CD4-positive, alpha-beta T cell treated with Interleukin-15 for 4 hours (primary cell): ENCODE measurements around the gene ZNF112.
"Not testable (repeated sequence)": the region's sequence is repeated elsewhere in the genome, so short reads cannot be mapped to it uniquely, and the experiment has no call there.

Experiments
- DNase-seq: peaks from one replicate; pipeline ENCODE4 v3.0.0-alpha.2; 2020; ENCODE audit warnings: low spot score

ZNF112 gene

DNA sequence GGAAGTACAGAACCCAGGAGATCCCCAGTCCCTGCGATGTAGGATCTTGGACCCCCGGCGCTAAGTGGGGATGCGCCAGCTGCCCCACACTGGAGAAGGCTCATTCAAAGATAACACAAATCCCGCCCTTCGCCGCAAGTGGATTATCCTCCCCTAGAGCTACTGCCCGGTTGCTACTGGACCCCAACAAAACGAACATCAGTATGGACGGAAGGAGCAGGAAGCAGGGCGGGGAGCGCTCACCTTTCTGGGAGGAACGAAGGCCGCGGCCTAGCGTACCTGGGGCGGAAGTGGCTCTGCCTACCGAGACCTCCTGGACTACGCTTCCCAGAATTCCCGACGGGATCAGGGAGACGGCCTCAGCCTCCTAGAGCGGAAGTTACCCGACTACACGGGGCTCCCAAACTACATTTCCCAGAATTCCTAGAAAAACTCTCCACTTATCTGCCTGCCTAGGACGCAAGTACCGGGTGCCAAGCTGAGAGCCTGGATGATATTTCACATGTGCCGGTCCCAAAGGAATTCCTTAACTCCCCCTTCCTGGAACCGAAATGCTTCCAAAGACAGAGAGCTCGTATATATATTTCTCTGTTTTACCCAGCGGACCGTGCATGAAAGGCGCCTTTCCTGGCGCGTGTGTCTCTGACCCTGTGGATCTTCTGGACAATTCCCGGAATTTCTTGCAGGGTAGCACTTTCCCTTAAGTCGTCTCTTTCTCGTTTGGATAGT is at the start of gene ZNF112:
ZNF112 (minus strand) TSS at position 298 of the 729 bp plus-strand sequence. CDS start 16,141 bp downstream, outside the sequence.
- peak; percentile 0 for DNase-seq

DNA sequence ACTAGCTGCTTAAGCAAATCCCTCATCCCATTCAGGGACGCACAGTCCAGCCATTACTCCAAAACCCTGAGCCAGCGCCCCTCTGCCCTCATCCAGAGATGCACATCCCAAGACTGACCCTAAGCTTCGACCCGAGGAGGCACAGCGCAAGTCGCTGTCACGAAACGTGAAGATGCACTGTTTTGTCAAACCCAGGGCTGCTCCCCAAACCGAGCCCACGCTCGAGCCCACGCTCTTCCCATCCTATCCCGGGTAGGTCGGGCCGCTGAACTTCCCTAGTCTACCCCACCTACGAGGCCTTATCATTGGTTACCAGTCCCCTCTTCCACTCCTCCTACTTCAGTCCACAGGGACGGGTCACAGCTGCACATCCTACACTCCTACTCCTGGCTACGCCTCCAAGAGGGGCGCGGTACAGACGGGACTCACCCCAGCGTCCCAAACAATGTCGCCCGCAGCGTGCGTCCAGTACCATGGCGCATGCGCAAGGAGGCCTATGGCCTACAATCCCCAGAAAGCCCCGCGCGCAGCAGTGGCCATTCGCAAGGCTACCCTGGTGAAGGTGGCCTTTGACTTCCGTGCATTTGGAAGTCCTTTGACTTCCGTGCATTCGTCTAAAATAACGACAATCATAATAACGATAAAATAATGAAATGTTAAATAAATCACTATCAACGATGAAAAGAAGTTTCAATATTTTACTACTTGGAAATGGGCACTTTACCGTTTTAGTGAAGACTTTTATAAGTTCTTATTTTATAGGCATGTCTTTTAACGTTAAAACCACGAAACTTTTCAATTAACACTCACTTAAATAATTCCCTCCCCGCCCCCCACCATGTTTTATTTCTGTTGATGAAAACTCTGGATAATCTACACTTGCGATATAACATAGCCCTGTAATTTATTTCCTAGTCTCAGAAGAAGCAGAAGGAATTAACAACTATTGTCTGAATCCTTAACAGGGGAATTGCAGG is 44.9 kb upstream of the ZNF112 start, which contains the start of gene ZNF285:
ZNF285 (minus strand) TSS at position 470 of the 977 bp plus-strand sequence. CDS start 4,395 bp downstream, outside the sequence.
- peak; percentile 71 for DNase-seq

DNA sequence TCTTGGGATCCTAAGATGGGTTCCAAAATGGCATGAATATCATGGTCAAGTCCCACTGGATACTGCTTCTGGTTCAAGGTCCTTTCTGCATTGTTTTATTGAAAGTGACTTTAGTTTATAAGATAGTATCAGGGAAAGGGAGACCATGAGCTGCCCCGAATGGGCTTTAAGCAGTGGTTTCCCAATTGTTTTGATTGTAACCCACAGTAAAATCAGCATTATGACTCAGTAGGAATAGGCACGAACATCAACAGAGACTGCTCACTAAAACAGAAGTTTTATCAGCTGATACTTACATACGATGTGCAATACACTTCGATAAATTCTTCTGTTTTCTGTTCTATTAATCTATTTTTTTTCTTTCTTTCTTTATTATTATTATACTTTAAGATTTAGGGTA is 32.8 kb upstream of the ZNF112 start:
- not testable (repeated sequence) for DNase-seq

DNA sequence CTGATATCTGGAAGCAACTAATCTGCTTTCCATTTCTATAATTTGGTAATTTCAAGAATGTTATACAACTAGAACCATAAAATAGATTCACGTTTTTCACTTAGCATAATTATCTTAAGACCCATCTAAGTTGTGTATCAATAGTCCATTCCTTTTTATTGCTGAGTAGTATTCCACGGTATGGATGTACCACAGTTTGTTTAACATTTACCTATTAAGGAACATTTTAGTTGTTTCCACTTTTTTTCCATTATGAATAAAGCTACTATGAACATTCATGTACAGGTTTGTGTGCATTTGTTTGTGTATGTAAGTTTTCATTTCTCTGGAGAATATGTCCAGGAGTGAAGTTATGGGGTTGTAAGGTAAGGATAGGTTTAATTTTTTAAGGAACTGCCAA is 18.3 kb upstream of the ZNF112 start:
- DNase-seq: no peak

DNA sequence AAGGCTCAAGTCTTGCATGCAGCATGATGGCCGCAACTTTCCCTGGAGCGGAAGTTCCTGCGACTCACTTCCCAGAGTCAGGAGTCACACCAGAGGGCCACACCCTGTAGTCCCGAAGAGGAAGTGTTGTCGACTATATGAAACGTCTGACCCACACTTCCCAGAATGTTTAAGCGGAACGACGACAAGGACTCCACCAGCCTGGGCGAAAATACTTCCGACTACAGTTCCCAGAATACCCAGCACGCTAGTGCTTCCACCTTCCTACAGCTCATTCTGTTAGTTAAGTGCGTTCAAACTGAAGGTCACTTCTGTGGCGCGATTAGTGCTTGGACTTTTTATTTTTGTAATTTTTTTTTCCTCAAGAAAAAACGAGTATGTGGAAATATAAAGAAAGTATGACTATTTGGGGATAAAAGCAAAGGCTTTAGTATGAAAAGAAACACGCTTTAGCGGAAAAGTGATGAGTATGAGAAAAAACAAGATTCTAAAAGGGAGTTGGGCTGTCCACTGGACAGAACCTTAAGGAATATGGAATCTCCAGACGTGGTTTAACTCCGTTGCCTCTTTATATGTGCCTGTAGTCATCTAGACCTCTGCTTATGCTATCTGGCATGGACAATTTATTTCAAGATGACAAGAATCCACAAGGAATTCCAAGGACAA is 15.5 kb upstream of the ZNF112 start:
- no peak for DNase-seq

DNA sequence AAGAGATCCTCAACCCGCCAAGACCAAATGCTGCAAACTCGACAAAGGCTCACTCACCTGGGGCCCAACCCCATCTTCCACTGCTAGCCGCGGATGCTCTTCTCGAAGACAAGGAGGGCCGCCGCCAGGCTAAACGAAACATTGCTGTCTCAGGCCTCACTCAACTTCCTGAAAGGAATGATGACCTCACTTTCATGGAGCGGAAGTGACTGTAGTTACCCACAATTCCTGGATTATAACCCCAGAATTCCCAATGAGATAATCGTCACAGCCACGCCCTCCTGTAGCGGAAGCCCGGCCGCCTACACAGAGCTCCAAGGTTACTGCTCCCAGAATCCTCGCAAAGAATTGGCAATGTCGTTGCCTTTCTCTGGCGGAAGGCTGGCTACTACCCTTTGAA is 10.5 kb upstream of the ZNF112 start:
- no peak for DNase-seq

DNA sequence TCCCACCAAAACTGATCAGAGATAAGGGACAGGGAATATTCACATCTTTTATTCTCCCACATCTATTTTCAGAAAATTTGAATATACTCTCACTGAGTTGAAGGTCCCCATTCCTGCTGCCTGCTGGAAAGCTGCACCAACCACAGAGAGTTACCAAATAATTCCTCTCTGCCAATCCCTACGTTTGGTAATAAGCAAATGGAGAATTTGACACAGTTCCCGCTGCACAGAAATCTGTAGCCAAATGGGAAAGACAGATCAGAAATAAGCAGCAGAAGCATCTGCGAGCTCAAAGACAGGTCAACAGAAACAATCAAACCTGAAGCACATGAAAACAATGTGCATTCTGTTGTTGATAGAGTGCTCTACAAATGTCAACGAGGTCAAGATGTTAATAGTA is 9.9 kb downstream of the ZNF112 start:
- DNase-seq: no peak

DNA sequence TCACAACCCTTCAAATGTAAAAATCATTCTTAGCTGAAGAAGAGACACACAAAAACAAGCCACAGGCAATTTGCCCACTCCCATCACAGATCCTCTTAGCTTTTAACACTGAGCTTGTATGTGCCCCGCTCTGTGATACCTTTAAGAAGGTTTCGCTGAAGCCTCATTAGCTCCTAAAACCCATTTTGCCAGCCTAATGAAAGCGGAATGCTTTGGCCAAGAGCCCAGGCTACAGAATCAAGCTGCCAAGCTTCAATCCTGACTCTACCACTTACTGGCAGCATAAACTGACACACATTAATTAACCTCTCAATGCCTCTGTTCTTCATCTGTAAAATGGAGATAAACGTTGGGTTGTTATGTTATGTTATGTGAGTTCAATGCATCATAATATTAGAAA is 10.5 kb downstream of the ZNF112 start:
- no peak for DNase-seq

DNA sequence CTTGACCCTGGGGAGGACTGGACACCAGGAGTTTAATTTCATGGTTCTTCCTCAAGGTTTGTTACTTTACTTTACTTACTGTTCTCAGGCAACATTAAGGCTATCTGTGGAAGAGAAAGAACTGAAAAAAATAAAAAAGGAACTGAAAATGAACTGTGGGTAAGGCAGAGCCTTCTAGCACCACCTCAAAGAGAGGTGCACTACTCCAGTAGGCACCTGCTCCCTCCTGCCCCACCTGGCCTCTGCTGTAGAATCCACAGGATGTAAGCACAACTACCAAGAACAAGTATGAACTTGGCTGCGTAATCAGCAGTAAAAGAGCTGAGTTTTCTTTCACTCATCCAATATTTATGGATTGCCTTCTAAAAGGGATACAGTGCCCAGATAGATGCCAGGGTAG is 12.2 kb downstream of the ZNF112 start:
- no peak for DNase-seq

DNA sequence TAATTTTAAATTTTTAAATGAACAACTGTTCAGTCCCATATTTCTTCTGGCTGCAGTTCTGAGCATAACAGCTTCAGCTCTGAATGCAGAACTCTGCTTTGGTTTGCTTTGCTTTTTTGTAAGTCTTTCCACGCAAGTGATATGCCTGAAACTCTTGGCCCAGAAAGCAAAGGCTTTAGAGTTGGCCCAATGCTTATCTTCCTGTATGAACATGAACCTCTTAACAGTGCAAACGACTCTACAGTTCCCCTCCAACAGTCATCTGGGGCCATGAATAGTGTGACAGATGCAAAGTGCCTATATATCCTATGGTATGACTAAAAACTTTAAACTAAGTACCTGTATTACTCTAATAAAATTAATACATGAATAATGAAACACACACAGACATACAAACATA is 14.7 kb downstream of the ZNF112 start:
- DNase-seq: no peak

DNA sequence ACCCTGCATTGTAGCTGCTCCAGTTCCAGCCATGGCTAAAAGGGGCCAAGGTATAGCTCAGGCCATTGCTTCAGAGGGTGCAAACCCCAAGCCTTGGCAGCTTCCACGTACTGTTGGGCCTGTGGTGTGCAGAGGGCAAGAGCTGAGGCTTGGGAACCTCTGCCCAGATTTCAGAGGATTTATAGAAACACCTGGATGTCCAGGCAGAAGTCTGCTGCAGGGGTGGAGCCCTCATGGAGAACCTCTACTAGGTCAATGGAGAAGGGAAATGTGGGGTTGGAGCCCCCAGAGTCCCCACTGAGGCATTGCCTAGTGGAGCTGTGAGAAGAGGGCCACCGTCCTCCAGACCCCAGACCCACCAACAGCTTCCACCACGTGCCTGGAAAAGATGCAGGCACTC is 21.8 kb downstream of the ZNF112 start:
- DNase-seq: not testable (repeated sequence)

DNA sequence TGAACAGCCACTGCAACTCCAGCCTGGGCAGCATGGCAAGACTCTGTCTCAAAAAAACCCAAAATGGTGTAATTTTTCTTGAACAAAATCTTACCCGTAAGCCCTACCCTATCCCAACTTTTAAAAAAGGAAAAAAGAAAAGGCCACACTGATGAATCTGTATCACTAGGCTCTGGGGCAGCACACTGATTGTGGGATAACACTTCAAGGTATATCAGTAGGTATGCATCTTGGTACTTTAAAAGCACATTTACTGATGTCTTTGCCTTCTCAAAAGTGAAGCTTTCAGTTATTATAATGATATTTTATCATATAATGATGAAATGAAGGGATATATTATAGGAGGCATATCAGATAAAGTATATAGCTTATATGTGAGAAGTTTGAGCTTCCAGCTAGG is 24.3 kb downstream of the ZNF112 start:
- DNase-seq: no peak

DNA sequence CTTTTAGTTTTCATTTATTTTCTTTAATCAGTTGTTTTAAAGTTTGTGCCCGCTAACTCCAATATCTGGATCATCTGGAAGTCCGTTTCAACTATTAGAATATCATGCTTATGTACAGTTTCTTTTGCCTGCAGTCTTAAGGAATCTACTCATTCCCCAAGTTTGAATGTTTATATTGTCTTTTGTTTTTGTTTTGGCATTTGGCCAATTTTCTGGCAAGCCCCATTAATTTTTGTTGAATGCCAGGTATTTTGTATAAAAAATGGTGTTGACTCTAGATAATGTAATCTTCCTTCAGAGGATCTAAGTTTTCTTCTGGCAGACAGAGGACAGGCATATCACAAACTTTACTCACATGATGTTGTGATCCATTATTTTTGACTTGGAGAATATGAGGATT is 40.6 kb downstream of the ZNF112 start:
- no peak for DNase-seq

DNA sequence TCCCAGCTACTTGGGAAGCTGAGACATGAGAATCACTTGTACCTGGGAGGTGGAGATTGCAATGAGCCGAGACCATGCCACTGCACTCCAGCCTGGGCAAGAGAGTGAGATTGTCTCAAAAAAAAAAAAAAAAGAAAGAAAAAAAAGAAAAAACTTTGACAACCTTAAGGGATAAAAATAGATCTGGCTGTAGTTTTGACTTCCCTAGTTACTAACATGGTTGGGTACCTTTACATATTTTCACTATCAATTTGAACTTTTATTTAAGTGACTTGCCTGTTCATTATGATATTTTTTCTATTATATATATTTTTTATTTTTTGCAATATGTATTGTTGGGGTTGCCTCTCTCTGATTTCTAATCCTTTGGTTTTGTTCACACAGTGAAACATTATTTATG is 43.2 kb downstream of the ZNF112 start:
- no peak for DNase-seq

DNA sequence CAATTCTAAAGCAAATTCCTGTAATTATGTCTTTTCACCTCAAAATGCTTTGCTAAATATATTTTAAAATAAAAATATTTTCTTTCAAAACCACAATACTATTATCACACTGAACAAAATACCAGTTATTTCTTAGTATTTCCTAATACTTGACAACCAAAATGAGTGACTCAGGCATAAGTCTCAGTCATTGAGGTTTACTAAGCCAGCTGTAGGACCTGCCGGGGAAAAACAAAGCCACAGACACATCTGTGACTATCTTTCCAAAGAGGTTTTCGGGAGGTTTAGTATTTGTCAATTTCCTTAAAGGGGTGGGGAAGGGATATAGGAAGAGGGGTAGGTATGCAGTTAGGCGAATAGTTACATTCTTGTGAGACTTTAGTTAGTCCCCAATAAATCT is 48.5 kb downstream of the ZNF112 start:
- DNase-seq: no peak

DNA sequence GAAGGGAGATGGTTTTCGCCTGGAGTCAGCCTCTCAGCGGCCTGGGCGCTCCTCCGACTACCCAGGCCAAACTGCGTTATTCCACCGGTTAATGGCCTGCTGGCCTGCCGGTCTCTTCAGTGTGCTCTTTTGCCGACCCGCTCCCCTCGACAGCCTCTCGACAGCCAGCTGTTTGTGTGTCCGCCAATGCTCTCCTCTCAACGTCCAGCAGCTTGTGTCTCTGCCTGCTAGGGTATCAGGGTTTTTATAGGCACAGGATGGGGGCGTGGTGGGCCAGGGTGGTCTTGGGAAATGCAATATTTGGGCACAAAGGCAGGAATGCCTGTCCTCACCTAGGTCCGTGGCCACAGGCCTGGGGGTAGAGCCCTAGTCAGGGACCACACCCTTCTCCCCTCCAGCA is 50.2 kb downstream of the ZNF112 start:
- DNase-seq: no peak

DNA sequence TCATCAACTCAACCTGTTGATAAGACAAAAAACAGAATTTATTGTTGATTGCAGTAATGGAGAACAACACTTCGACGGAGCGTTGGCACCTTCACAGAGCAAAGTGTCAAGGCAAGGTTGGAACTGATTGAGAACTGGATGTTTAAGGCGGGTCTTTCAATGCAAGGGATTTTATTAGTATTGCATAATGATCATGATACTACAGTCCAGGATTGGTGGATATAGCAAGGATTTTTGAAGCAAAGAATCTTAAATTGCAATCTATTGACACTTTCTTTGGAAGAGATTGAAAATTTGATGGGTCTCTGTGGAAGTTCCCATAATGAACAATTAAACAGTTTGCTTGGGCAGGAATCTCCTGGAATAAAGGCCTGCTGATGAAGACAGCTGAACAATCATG is 51.0 kb downstream of the ZNF112 start:
- DNase-seq: no peak

DNA sequence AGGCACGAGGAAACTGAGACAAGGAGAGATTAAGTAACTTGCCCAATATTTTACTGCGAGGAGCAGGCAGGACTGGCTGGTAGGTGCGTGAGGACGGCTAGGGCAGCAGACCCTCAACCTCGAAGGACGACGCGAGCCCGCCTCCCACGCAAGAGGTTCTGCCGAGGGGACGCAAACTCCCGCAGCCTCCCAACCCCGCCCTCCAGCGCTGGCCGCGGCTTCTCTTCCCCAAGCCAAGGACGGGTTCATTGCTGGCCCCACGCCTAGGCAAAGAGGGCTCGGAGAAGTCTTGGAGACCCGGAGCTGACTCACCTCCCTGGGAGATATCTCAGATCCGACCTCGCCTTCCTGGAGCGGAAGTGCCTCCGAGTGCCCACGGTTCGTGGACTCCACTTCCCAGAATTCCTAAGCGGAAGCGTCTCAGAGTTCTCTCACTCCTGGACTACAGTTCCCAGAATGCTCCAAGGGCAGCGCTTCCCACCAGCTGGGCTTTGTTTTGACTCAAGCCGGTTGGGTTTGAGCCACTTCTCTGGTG is 51.8 kb downstream of the ZNF112 start, which contains the start of gene ZNF235:
ZNF235 (minus strand) TSS at position 367 of the 535 bp plus-strand sequence. CDS start 1,621 bp downstream, outside the sequence.
- DNase-seq: peak; percentile 78

DNA sequence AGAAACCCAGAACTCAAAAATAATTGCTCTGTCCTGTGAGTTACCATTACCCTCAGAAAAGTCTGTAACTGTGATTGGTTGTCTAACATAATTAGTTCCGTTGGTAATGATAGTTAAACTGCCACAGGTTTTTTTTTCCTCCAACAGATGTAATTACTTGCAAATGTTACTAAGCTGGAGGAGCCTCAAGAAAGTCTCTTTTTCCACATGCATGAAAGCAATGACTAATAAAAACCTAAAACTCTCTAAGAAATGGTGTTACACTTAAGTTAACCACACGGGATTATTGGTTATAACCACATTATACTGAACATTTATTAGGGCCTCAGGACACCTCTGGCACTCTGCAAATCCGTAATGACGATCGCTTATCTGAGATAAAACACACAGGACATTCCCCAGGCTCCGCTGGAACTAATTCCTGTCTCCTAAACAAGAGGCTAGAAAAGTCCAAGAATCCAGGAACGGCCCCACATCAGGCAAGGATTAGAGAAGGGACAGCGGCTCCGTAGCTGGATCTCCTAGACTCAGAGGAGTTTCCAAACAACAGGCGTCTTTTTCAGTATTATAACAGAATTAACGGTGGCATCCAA is 52.4 kb downstream of the ZNF112 start:
- peak; percentile 0 for DNase-seq

DNA sequence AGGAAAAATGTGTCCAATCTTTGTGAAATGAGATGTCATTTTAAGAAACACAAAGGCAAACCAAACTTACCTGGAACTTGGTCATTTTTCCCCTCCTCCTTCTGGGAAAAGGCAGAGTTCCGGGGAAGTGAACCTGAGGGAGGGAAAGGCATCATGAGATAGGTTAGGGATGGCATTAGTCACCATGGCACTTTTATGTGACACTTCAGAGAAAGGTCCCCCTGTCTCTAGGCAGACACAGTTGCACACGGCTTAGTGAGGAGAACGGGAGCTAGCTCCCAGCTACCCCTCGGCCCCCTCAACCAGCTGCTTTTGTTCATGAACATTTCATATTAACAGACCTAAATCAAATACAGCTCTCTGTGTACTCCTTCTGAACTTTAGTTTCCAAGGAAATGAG is 53.2 kb downstream of the ZNF112 start:
- DNase-seq: no peak

DNA sequence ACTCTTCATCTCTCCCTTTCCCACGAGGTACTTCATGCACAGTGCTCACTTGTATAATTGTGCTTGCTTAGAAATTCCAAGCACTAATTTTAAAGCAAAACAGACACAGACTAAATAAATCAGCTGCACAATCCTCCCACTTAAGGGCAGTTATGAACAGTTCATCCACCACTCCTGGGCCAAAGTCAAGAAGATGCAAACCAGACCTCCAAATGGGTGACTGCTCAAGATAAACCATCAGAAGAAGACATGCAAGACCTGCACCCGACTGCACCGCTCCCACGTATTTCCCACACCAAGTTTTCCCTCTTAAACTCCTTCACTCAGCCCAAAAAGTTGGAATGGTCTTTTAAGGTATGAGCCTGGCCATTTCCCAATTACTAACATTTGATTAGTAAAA is 71.5 kb downstream of the ZNF112 start:
- no peak for DNase-seq

DNA sequence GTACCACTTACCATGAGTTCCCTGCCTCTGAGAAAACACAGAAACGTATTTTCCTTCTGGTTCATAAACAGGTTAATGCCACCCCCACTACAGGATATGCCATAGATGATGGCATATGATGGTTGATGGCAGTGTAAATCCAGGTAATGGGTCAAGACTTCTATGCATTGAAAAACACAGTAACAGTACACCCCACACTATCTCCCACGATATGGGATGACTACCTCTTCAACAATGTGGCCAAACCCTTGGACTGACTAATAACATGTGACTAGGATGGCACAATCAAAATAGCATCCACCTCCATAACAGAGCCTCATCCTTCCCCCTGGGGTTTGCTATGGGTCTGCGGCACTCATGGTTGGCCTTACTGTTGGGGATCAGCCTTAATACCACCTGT is 73.6 kb downstream of the ZNF112 start:
- DNase-seq: no peak
